ENCODE results near the gene MEIS1.
"Not testable (repeated sequence)": the region's sequence is repeated elsewhere in the genome, so short reads cannot be mapped to it uniquely, and the experiment has no call there.

Gene MEIS1

GRCh38 chr2:66467718-66468117, 32.8 kb downstream of the MEIS1 start:
- DNase-seq (ENCODE audit: low read depth in 3 of 3): no peak

- DNase-seq (ENCODE audit: low read depth in 3 of 3): no peak
Observed at GRCh38 chr2:66469214-66469902, 34.4 kb downstream of the MEIS1 start.

GRCh38 chr2:66470199-66470598, 35.3 kb downstream of the MEIS1 start:
- DNase-seq (ENCODE audit: low read depth in 3 of 3): no peak

GRCh38 chr2:66472225-66472843, 37.4 kb downstream of the MEIS1 start:
- DNase-seq (ENCODE audit: low read depth in 3 of 3): no peak

GRCh38 chr2:66477135-66477842, 42.4 kb downstream of the MEIS1 start:
- DNase-seq (ENCODE audit: low read depth in 3 of 3): no peak

GRCh38 chr2:66478299-66478698, 43.4 kb downstream of the MEIS1 start:
- DNase-seq (ENCODE audit: low read depth in 3 of 3): no peak

GRCh38 chr2:66478731-66479316, 43.9 kb downstream of the MEIS1 start:
- no peak for DNase-seq (ENCODE audit: low read depth in 3 of 3)

- no peak for DNase-seq (ENCODE audit: low read depth in 3 of 3)
Observed at GRCh38 chr2:66481100-66481549, 46.2 kb downstream of the MEIS1 start.

- DNase-seq (ENCODE audit: low read depth in 3 of 3): not testable (repeated sequence)
Observed at GRCh38 chr2:66485252-66485651, 50.3 kb downstream of the MEIS1 start.

- no peak for DNase-seq (ENCODE audit: low read depth in 3 of 3)
Observed at GRCh38 chr2:66488946-66489345, 54.0 kb downstream of the MEIS1 start.

- no peak for DNase-seq (ENCODE audit: low read depth in 3 of 3)
Observed at GRCh38 chr2:66489436-66489835, 54.5 kb downstream of the MEIS1 start.

GRCh38 chr2:66490588-66491001, 55.7 kb downstream of the MEIS1 start:
- DNase-seq (ENCODE audit: low read depth in 3 of 3): no peak

- DNase-seq (ENCODE audit: low read depth in 3 of 3): no peak
Observed at GRCh38 chr2:66494708-66495107, 59.8 kb downstream of the MEIS1 start.

- no peak for DNase-seq (ENCODE audit: low read depth in 3 of 3)
Observed at GRCh38 chr2:66495788-66496640, 61.1 kb downstream of the MEIS1 start.

- no peak for DNase-seq (ENCODE audit: low read depth in 3 of 3)
Observed at GRCh38 chr2:66496670-66497420, 61.9 kb downstream of the MEIS1 start.

- no peak for DNase-seq (ENCODE audit: low read depth in 3 of 3)
Observed at GRCh38 chr2:66497431-66498288, 62.7 kb downstream of the MEIS1 start.

GRCh38 chr2:66498289-66498975, 63.5 kb downstream of the MEIS1 start:
- DNase-seq (ENCODE audit: low read depth in 3 of 3): no peak

- no peak for DNase-seq (ENCODE audit: low read depth in 3 of 3)
Observed at GRCh38 chr2:66501267-66501666, 66.3 kb downstream of the MEIS1 start.

GRCh38 chr2:66506265-66506664, 71.3 kb downstream of the MEIS1 start:
- no peak for DNase-seq (ENCODE audit: low read depth in 3 of 3)
